Gastroesophageal sphincter (tissue), 3 donors: Measurements from ENCODE around the gene ANKRD23.

Source experiments
- EP300 ChIP-seq: sonication (generic); formaldehyde crosslinking; IDR thresholded peaks from one replicate; pipeline ENCODE4 v1.6.1; 2017; ENCODE audit warnings: antibody characterized with exemption, mild to moderate bottlenecking
- POLR2A ChIP-seq, 2 donors: fragments of 450-650 bp; IDR thresholded peaks; one replicate each; pipeline ENCODE4 v1.6.1; 2017; ENCODE audit warnings: antibody characterized with exemption in 2 of 2, mild to moderate bottlenecking in 2 of 2, moderate library complexity in 1 of 2
- TF ChIP-seq, protein P1 (sequence below), 4 experiments: fragments of 200-600 bp in 2 of 4; fragments of 450-650 bp in 2 of 4; sonication (generic) in 1 of 4; IDR thresholded peaks; one replicate each; pipeline ENCODE4 v1.5.1; 2017 to 2019; ENCODE audit warnings: antibody characterized with exemption in 4 of 4, mild to moderate bottlenecking in 2 of 4, moderate library complexity in 2 of 4

DNA sequence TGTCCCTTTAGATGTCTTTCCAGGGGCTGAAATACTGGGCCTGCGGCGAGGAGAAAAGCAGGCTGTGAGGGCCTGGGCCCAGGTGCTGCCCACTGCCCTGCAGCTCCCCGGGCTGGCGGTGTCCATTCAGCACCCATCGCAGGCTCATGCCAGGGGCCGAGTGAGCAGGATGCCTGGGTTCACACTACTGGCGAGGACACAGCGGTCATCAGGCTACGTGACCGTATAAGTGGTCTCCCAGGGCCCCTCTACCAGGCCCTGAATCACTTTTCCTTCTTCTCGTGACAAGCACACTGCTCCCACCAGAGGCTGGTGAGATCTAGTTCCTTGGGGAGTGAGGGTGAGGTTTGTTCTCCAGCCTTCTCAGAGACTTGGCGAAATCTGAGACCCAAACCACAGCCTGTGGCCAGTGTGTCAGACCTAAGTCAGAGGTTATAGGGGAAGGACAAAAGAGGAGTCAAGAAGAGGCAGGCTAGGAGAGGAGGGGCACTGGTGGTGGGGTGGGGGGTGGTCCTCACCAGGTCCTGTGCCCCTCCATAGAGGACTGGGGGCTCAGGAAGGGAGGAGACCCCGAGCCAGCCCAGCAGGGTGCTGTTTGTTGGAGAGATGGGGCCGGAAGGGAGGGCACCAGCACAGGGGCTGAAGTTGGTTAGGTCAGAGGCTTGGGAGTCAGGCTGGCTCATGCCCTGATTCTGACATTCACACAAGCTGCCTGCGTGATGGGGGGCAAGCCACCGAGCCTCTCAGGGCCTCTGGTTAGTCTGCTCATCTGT, 32.6 kb upstream of the ANKRD23 start:
- TF ChIP-seq POLR2A (IDR thresholded peaks at IDR 0.05) (no peak), EP300 (no peak)
- TF ChIP-seq, protein P1, sequence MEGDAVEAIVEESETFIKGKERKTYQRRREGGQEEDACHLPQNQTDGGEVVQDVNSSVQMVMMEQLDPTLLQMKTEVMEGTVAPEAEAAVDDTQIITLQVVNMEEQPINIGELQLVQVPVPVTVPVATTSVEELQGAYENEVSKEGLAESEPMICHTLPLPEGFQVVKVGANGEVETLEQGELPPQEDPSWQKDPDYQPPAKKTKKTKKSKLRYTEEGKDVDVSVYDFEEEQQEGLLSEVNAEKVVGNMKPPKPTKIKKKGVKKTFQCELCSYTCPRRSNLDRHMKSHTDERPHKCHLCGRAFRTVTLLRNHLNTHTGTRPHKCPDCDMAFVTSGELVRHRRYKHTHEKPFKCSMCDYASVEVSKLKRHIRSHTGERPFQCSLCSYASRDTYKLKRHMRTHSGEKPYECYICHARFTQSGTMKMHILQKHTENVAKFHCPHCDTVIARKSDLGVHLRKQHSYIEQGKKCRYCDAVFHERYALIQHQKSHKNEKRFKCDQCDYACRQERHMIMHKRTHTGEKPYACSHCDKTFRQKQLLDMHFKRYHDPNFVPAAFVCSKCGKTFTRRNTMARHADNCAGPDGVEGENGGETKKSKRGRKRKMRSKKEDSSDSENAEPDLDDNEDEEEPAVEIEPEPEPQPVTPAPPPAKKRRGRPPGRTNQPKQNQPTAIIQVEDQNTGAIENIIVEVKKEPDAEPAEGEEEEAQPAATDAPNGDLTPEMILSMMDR (IDR thresholded peaks at IDR 0.05) = no peak
